DMS 273 (cell line): ENCODE results near the gene IFT25.
"Not testable (repeated sequence)": the region's sequence is repeated elsewhere in the genome, so short reads cannot be mapped to it uniquely, and the experiment has no call there.

Experiments used
- DNase-seq: peaks from one replicate; lab custom pipeline; 2025; ENCODE audit not compliant: unreplicated experiment; lab: John Stamatoyannopoulos, UW

The IFT25 gene

DNA sequence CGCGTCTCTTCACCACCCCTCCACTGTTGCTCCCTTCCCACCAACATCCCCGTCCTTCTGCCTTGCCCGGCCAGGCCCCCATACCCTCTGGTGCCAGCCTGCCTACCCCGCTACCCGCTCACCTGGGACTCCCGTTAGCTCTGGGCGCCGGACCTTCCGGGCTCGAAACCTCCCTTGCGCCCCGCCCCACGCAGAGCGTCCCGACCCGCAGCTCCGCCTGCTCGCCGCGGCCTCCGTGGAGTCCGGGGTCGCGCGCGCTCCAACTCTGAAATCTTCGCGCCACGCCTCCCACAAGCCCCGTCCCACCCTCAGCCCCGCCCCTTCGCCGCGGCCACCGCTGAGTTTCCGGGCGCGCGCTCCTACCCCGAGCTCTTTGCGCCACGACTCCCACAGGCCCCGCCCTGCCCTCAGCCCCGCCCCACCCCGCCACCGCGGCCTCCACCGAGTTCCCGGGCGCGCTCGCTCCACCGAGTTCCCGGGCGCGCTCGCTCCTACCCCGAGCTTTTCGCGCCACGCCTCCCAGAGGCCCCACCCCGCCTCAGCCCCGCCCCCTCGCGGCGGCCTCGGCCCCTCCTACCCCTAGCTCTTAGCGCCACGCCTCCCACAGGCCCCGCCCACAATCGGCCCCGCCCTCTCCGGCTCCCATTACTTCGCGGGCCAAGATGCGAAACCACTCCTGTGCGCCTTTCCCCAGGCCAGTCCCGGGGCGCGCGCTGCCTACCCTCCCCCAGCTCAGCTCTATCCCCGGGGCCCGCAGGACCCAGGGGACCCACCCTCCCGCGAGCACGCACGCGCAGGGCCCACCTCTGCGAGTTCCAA lies at the start of gene IFT25:
Gene IFT25 (minus strand): TSS at position 267 of the 819 bp plus-strand sequence. CDS start 5,617 bp downstream, outside the sequence.
- peak; percentile 98 for DNase-seq

GRCh38 chr1:53994516-53994915 lies 49.0 kb upstream of the IFT25 start:
- not testable (repeated sequence) for DNase-seq

DNA sequence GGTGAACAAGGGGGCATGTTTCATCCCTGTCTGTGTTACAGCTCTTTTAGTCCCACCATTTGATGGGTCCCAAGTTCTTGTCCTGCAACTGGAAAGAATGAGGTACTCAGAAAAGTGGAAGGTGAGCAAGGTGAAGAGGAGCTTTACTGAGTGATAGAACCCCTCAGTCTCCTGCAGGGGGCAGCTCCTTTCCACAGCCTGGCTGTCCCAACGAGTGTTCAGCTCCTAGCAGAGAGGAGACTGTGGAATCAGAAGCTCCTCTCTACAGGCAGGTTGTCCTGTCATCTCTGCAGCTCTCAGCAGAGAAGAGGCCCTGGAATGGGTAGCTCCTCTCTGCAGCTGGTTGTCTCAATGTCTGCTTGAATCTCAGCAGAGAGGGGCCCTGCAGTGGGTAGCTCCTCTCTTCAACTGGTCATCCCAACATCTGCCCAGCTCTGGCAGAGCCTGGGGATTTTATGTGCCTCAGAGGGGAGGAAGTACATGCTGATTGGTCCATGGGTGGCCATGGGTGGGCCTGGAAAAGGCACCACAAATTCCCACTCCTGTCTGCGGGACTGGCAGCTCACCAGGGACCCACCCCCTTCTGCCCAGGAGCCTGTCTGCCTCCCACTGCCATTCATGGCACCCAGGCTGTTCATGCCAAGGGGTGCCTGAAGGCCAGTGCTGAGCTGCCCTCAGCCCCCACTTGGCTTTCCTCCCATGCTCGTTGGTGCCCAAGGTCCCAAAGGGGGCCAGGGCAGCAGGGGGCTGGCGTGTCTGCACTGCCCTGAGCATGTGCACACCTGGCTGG lies 46.8 kb upstream of the IFT25 start:
- peak; percentile 23 for DNase-seq

- no peak for DNase-seq
Measured at GRCh38 chr1:53987880-53988279, 42.4 kb upstream of the IFT25 start.

GRCh38 chr1:53986458-53986857 lies 41.0 kb upstream of the IFT25 start:
- DNase-seq = no peak

GRCh38 chr1:53984726-53985125 lies 39.2 kb upstream of the IFT25 start:
- no peak for DNase-seq

DNA sequence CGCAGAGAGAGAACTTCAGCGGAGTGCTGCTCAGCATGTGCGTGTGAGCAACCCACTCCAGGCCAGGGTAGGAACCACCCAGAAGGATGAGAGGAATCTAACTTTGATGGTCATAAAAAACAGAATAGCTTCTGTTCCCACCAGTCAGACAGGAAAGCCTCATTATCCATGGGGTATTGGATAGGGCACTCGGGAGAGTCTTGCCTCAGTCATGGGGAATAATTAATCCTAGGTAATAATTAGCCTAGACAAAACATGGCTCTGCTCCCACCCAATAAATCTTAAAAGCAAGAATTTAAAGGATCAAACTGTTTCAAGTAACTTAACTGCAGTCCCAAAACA lies 37.2 kb upstream of the IFT25 start:
- no peak for DNase-seq

GRCh38 chr1:53982034-53982762 lies 36.7 kb upstream of the IFT25 start:
- DNase-seq = no peak

DNA sequence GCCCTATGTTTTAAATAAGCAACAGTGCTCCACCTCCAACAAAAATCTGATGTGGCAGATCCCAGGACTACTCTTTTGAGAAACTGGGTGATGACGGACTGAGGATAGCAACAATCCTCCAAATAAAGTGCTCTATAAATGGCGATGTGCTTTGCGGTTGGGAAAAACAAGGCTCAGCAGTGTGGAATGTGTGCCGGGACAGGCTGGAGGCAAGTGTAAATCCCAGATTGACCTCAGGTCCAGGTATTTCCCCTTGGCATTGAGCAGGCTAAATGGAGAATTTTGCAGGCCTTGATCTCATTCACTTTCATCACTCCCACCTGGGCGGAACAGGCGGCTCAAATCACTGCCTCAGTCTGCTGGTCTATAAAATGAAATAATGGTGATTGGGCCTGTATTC lies 35.7 kb upstream of the IFT25 start:
- no peak for DNase-seq

DNA sequence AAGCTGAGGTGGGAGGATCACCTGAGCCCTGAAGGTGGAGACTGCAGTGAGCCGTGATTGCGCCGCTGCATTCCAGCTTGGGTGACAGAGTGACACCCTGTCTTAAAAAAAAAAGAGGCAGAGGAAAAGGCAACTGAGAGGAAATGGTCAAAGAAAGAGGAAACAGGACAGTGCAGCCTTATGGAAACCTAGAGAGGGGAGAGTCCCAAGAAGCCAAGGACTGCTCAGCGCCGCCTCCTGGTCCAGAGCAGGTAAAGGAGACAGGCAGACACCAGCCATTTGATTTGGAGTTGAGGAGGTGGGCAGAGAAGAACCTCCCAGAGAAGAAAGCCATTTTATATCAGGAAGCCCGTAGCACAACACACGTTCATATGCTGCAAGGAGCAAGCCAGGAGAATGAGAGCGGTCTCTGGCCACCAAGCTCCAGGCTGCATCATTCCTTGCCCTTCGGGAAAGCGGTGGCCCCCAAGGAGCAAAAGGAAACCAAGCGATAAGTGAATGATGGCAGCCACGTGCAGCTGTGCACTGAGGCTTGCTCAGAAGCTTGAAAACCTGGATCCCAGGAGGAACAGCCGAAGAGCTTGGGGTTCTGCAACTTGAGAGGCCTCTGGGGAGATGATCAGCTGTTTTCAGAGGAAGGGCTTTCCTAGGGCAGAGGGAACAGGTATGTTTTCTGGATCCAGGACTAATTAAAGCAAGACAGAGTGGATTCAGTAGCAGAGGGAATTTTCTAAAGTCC lies 34.4 kb upstream of the IFT25 start:
- DNase-seq = peak; percentile 45

DNA sequence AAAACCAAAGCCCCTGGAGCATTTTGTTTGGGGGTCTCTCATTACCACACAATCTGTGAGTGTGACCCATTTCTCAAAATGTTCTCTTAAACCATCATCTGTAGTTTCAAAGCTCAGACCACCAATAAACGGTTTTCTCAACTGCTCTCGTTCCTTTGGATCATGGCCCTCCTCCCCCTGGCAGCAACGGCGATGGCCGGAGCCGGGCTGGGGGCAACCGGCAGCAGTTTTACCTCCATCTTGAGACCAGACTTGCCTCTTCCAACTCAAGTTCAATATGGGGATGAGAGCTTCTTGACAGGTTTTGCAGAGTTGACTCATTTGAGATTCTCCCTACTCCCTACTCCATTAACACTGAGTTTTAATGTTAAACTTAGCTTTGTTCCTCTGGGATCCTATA lies 30.4 kb upstream of the IFT25 start:
- DNase-seq = no peak

- no peak for DNase-seq
Measured at GRCh38 chr1:53971718-53972117, 26.2 kb upstream of the IFT25 start.

- not testable (repeated sequence) for DNase-seq
Measured at GRCh38 chr1:53969323-53969722, 23.8 kb upstream of the IFT25 start.

GRCh38 chr1:53968125-53968513 lies 22.6 kb upstream of the IFT25 start:
- DNase-seq = no peak

DNA sequence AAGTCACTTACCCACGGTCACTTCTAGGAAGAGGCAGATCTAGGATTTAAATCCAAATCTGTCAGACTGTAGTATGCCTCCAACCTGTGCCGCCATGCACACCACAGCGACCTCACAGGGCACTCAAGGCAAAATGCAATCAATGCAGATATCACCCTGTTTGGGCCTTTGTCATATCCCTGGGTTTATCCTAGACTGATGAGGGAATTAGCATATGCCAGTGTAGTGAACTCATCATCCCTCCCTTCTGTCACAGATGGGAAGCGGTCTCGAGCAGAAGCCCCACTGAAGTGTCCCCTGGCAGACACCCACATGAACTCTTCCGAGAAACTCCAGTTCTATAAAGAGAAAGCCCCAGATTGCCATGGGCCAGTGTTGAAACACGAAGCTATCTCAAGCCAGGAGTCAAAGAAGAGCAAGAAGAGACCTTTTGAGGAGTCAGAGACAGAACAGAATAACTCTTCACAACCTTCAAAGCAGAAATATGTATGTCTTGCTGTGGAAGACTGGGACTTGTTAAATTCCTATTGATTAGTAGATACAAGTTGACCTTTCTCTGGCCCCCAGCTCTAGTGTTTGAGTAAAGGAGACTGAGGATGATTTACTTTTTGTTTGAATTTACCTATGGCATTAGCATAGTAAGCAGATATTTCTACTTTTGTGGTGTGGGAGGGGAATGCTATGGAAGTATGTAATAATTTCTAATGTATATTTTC lies 22.1 kb upstream of the IFT25 start:
- no peak for DNase-seq

GRCh38 chr1:53966794-53967193 lies 21.3 kb upstream of the IFT25 start:
- DNase-seq = no peak

GRCh38 chr1:53964109-53964508 lies 18.6 kb upstream of the IFT25 start:
- no peak for DNase-seq

GRCh38 chr1:53963460-53963859 lies 18.0 kb upstream of the IFT25 start:
- DNase-seq = no peak

- no peak for DNase-seq
Measured at GRCh38 chr1:53962395-53962794, 16.9 kb upstream of the IFT25 start.

GRCh38 chr1:53959664-53960250 lies 14.3 kb upstream of the IFT25 start:
- peak; percentile 62 for DNase-seq
